ENCODE measurements around the gene HSPA14.

Gene HSPA14

GRCh38 chr10:14822879-14823755, 15.0 kb upstream of the HSPA14 start:
- Histone ChIP-seq H3K9me3 (replicated peaks; ENCODE audit: insufficient read depth, low read length) (no peaks in the 10 kb centered on the region), H3K79me2 (ENCODE audit: low read length) (no peaks in the 10 kb centered on the region), H3K4me2 (ENCODE audit: low read depth, low read length) (no peak overlapping the region), H3K9ac (ENCODE audit: low read length) (no peak overlapping the region), H3K27me3 (replicated peaks; ENCODE audit: insufficient read depth, low read length) (no peaks in the 10 kb centered on the region), H3K36me3 (replicated peaks; ENCODE audit: insufficient read depth, low read length) (no peaks in the 10 kb centered on the region), H3K4me3 (ENCODE audit: low read length) (no peak overlapping the region), H3F3A (ENCODE audit: insufficient read depth, low read length) (peaks cover 10% of the 10 kb centered on the region), H3K27ac (ENCODE audit: low read length) (no peak overlapping the region), H4K20me1 (ENCODE audit: insufficient read depth, low read length) (no peaks in the 10 kb centered on the region), H2AFZ (ENCODE audit: low read length) (no peak overlapping the region), H3K4me1 (ENCODE audit: low read length) (peaks cover 13% of the 10 kb centered on the region), H3K9me2 (replicated peaks; ENCODE audit: insufficient read depth, low read length) (no peaks in the 10 kb centered on the region)
- peak; percentile 68 for DNase-seq
- TF ChIP-seq EZH2phosphoT487 (IDR thresholded peaks at IDR 0.05; ENCODE audit: low read length): no peak
- peak; percentile 69 for TF ChIP-seq CTCF (IDR thresholded peaks at IDR 0.05; ENCODE audit: low read length)
- TF ChIP-seq EZH2 (optimal IDR thresholded peaks at IDR 0.05; ENCODE audit: low read depth, low read length): no peak

- Histone ChIP-seq H3K9ac (ENCODE audit: low read length) (no peak overlapping the region), H3K79me2 (ENCODE audit: low read length) (no peaks in the 10 kb centered on the region), H3K27me3 (replicated peaks; ENCODE audit: insufficient read depth, low read length) (no peaks in the 10 kb centered on the region), H3K4me3 (ENCODE audit: low read length) (no peak overlapping the region), H2AFZ (ENCODE audit: low read length) (no peak overlapping the region), H3K27ac (ENCODE audit: low read length) (no peak overlapping the region), H3F3A (ENCODE audit: insufficient read depth, low read length) (peaks cover 10% of the 10 kb centered on the region), H3K9me3 (replicated peaks; ENCODE audit: insufficient read depth, low read length) (no peaks in the 10 kb centered on the region), H3K4me2 (ENCODE audit: low read depth, low read length) (no peak overlapping the region), H3K36me3 (replicated peaks; ENCODE audit: insufficient read depth, low read length) (no peaks in the 10 kb centered on the region), H3K4me1 (ENCODE audit: low read length) (peaks cover 13% of the 10 kb centered on the region), H4K20me1 (ENCODE audit: insufficient read depth, low read length) (no peaks in the 10 kb centered on the region), H3K9me2 (replicated peaks; ENCODE audit: insufficient read depth, low read length) (no peaks in the 10 kb centered on the region)
- no peak for DNase-seq
- TF ChIP-seq EZH2phosphoT487 (IDR thresholded peaks at IDR 0.05; ENCODE audit: low read length): no peak
- TF ChIP-seq CTCF (IDR thresholded peaks at IDR 0.05; ENCODE audit: low read length): no peak
- no peak for TF ChIP-seq EZH2 (optimal IDR thresholded peaks at IDR 0.05; ENCODE audit: low read depth, low read length)
Measured at GRCh38 chr10:14823966-14824365, 14.1 kb upstream of the HSPA14 start.

- Histone ChIP-seq H3K4me3 (ENCODE audit: low read length) (peak overlapping the region; percentile 16; the same call in 1 of the 2 replicates), H3K4me1 (ENCODE audit: low read length) (peaks cover 20% of the 10 kb centered on the region), H3F3A (ENCODE audit: insufficient read depth, low read length) (peaks cover 10% of the 10 kb centered on the region), H3K27me3 (replicated peaks; ENCODE audit: insufficient read depth, low read length) (no peaks in the 10 kb centered on the region), H3K9me3 (replicated peaks; ENCODE audit: insufficient read depth, low read length) (no peaks in the 10 kb centered on the region), H3K79me2 (ENCODE audit: low read length) (no peaks in the 10 kb centered on the region), H3K27ac (ENCODE audit: low read length) (peak overlapping the region; percentile 69), H4K20me1 (ENCODE audit: insufficient read depth, low read length) (no peaks in the 10 kb centered on the region), H3K9me2 (replicated peaks; ENCODE audit: insufficient read depth, low read length) (no peaks in the 10 kb centered on the region), H3K36me3 (replicated peaks; ENCODE audit: insufficient read depth, low read length) (no peaks in the 10 kb centered on the region), H3K4me2 (ENCODE audit: low read depth, low read length) (peak overlapping the region; percentile 74), H3K9ac (ENCODE audit: low read length) (peak overlapping the region; percentile 17; the same call in 1 of the 2 replicates), H2AFZ (ENCODE audit: low read length) (peak overlapping the region; percentile 77)
- TF ChIP-seq EZH2phosphoT487 (IDR thresholded peaks at IDR 0.05; ENCODE audit: low read length): no peak
- no peak for TF ChIP-seq EZH2 (optimal IDR thresholded peaks at IDR 0.05; ENCODE audit: low read depth, low read length)
- no peak for TF ChIP-seq CTCF (IDR thresholded peaks at IDR 0.05; ENCODE audit: low read length)
- DNase-seq: peak; percentile 76
Measured at GRCh38 chr10:14826076-14826829, 11.9 kb upstream of the HSPA14 start.
